22Rv1 (cell line): ENCODE data around the gene EXOC4.

Experiments
- CTCF ChIP-seq: fragments of 450-650 bp; IDR thresholded peaks from 2 replicates; pipeline ENCODE4 v1.5.1; 2017; ENCODE audit warnings: mild to moderate bottlenecking
- ZFX ChIP-seq: fragments of 450-650 bp; IDR thresholded peaks from 2 replicates; pipeline ENCODE4 v1.6.1; 2017; ENCODE audit warnings: antibody characterized with exemption, borderline replicate concordance

GRCh38 chr7:134075799-134076198, 822.9 kb downstream of the EXOC4 start:
- TF ChIP-seq CTCF (no peak), ZFX (no peak)
